B cell (primary cell): ENCODE measurements around the gene UNC13C. TPM values are rescaled to one million over a fixed set of nuclear protein-coding genes. Genes with fewer than 3 reads are reported as not detected.

Experiments
- ATAC-seq: fragments of 200-7000 bp; cut with Tn5 transposase; one replicate; pipeline ENCODE4 v1.10.0; 2021; ENCODE audit warnings: low read depth, mild to moderate bottlenecking, moderate number of reproducible peaks, moderate library complexity
- CTCF ChIA-PET: fragments of 350-600 bp; sonication (Branson Sonifier 250); formaldehyde crosslinking; loops from one replicate; lab custom pipeline; 2021; ENCODE audit warnings: antibody characterized with exemption, inconsistent platforms; lab: Charles Lee
- POLR2A ChIA-PET: fragments of 350-600 bp; sonication (Branson Sonifier 250); formaldehyde crosslinking; loops from one replicate; lab custom pipeline; 2021; ENCODE audit warnings: antibody characterized with exemption; lab: Charles Lee
- DNase-seq: peaks from one replicate; pipeline ENCODE4 v3.0.0; 2013
- H2AFZ ChIP-seq: 2 replicates; pipeline ENCODE4 v1.6.1; 2012; ENCODE audit warnings: mild to moderate bottlenecking, low read depth, low read length; ENCODE audit not compliant: insufficient read depth, poor library complexity, severe bottlenecking
- H3K27ac ChIP-seq, 2 donors: 1 replicate in 1 of 2; 2 replicates in 1 of 2; pipeline ENCODE4 v1.5.1; 2012 to 2013; ENCODE audit warnings: low read length in 2 of 2, mild to moderate bottlenecking in 2 of 2, moderate library complexity in 1 of 2
- H3K27me3 ChIP-seq, 4 experiments: fragments of 200-600 bp in 1 of 4; sonication (generic) in 1 of 4; replicated peaks in 1 of 4; 1 replicate in 2 of 4; 2 replicates in 2 of 4; pipeline versions ENCODE4 v1.6.1 to v1.7.0; 2013 to 2016; ENCODE audit warnings: low read length in 3 of 4, mild to moderate bottlenecking in 2 of 4, mixed read lengths in 1 of 4, moderate library complexity in 1 of 4; ENCODE audit not compliant: insufficient read depth in 4 of 4, control insufficient read depth in 3 of 4; ENCODE audit errors: control extremely low read depth in 1 of 4
- H3K36me3 ChIP-seq, 2 experiments: replicated peaks in 1 of 2; 1 replicate in 1 of 2; 2 replicates in 1 of 2; pipeline versions ENCODE4 v1.6.1 to v1.7.1; 2013; ENCODE audit warnings: low read length in 1 of 2; ENCODE audit not compliant: insufficient read depth in 2 of 2, control insufficient read depth in 1 of 2; ENCODE audit errors: control extremely low read depth in 1 of 2, extremely low read depth in 1 of 2
- H3K4me1 ChIP-seq, 2 donors: fragments of 200-600 bp in 1 of 2; sonication (generic) in 1 of 2; 1 replicate in 1 of 2; 2 replicates in 1 of 2; pipeline versions ENCODE4 v1.5.1 to v1.6.1; 2013 to 2017; ENCODE audit warnings: low read length in 2 of 2; ENCODE audit not compliant: control insufficient read depth in 2 of 2, insufficient read depth in 2 of 2
- H3K4me2 ChIP-seq: replicated peaks from 2 replicates; pipeline ENCODE3; 2012; ENCODE audit warnings: mild to moderate bottlenecking, low read depth, low read length; ENCODE audit not compliant: poor library complexity, severe bottlenecking
- H3K4me3 ChIP-seq, 5 experiments: fragments of 200-600 bp in 1 of 5; sonication (generic) in 1 of 5; 1 replicate in 3 of 5; 2 replicates in 2 of 5; pipeline versions ENCODE4 v1.5.1 to v1.7.0; 2011 to 2016; ENCODE audit warnings: low read length in 4 of 5, mild to moderate bottlenecking in 4 of 5, low read depth in 2 of 5, control low read depth in 1 of 5, moderate library complexity in 1 of 5; ENCODE audit not compliant: insufficient read depth in 1 of 5; ENCODE audit errors: control extremely low read depth in 1 of 5, extremely low read depth in 1 of 5
- H3K79me2 ChIP-seq: fragments of 200-600 bp; sonication (generic); one replicate; pipeline ENCODE4 v1.6.0; 2016; ENCODE audit warnings: low read length; ENCODE audit not compliant: control insufficient read depth, insufficient read depth
- H3K9ac ChIP-seq: fragments of 200-600 bp; sonication (generic); 2 replicates; pipeline ENCODE4 v1.6.1; 2017; ENCODE audit warnings: mild to moderate bottlenecking, low read length, moderate library complexity
- H3K9me3 ChIP-seq, 3 donors: one replicate each; pipeline versions ENCODE4 v1.6.1 to v1.7.1; 2013; ENCODE audit warnings: low read length in 2 of 3; ENCODE audit not compliant: control insufficient read depth in 2 of 3, insufficient read depth in 1 of 3; ENCODE audit errors: control extremely low read depth in 1 of 3
- H4K20me1 ChIP-seq: 2 replicates; pipeline ENCODE4 v1.6.0; 2012; ENCODE audit warnings: mild to moderate bottlenecking, low read length; ENCODE audit not compliant: insufficient read depth, control insufficient read depth, poor library complexity, severe bottlenecking
- H3K27ac Mint-ChIP-seq: one replicate; pipeline ENCODE4 v1.8.0; 2021; ENCODE audit warnings: mixed read lengths
- H3K27me3 Mint-ChIP-seq: one replicate; pipeline ENCODE4 v1.8.0; 2021; ENCODE audit warnings: mixed read lengths
- H3K4me1 Mint-ChIP-seq: one replicate; pipeline ENCODE4 v1.8.0; 2021; ENCODE audit warnings: mixed read lengths
- H3K4me3 Mint-ChIP-seq: one replicate; pipeline ENCODE4 v1.8.0; 2021; ENCODE audit warnings: mixed read lengths
- H3K9me3 Mint-ChIP-seq: one replicate; pipeline ENCODE4 v1.8.0; 2022; ENCODE audit warnings: mixed read lengths; ENCODE audit not compliant: insufficient read depth
- EZH2 ChIP-seq: IDR thresholded peaks from 2 replicates; pipeline ENCODE4 v1.6.1; 2012; ENCODE audit warnings: borderline replicate concordance, low read depth, mild to moderate bottlenecking, moderate library complexity, low read length; ENCODE audit not compliant: insufficient read depth, poor library complexity, severe bottlenecking
- WGBS: methylation state at CpG from one replicate; pipeline ENCODE4 v1.1.5; 2013; ENCODE audit warnings: missing lambda C conversion rate; ENCODE audit not compliant: insufficient coverage; 5-methylcytosine and 5-hydroxymethylcytosine counted together
- intact Hi-C: fragments of 100-400 bp; cut with micrococcal nuclease; formaldehyde crosslinking; loops from one replicate; pipeline ENCODE4 v1.10.0; 2022
- polyA plus RNA-seq: library from polyadenylated mRNA; depleted of rRNA; stranded (reverse); fragments of >200 nt; gene quantifications from 2 replicates; pipeline ENCODE4 v1.2.3, GENCODE V29; 2012
- total RNA-seq, 2 donors: library from RNA; stranded (reverse); fragments of 120-200 nt in 1 of 2; gene quantifications; 1 replicate in 1 of 2; 2 replicates in 1 of 2; pipeline versions ENCODE4 v1.2.3 to v1.2.4, GENCODE V29; 2013 to 2022
- TF ChIP-seq, protein P1 (sequence below): fragments of 200-600 bp; IDR thresholded peaks from one replicate; pipeline ENCODE4 v1.8.0; 2022; ENCODE audit warnings: antibody characterized with exemption, mild to moderate bottlenecking

The UNC13C gene
- total and polyA plus RNA-seq, 2 donors (not counting 1 experiment from before 2014, with no cell fraction given): not detected

DNA sequence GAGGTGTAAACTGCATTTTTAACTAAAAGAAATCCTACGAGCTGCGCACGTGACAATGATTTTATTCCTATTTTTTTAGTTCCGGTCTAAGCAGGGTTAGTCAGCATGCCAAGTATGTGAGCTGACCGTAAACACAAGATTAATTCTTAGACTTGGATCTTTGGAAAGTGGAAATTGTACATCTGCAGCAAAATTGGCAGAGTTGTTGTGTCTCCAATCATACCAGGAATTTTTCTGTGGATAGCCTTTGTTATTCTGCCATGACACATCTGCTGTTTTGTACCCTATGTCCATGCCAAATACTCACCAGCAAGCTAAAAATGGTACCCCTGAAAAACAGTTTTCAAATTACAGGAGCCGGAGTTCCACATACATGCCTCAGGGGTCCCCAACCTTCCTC is 562.5 kb downstream of the UNC13C start:
- Histone ChIP-seq H3K9ac (no peak overlapping the region), H3K4me2 (no peak overlapping the region), H2AFZ (no peak overlapping the region), H3K36me3 (no peaks in the 10 kb centered on the region), H3K79me2 (no peaks in the 10 kb centered on the region), H3K27me3 (no peaks in the 10 kb centered on the region), H4K20me1 (no peaks in the 10 kb centered on the region), H3K4me1 (no peaks in the 10 kb centered on the region), H3K4me3 (no peak overlapping the region), H3K9me3 (peaks cover 0 to 1% (median 0%) of the 10 kb centered on the region in 3 donors), H3K27ac (no peak overlapping the region)
- TF ChIP-seq EZH2: no peak
- TF ChIP-seq, protein P1, sequence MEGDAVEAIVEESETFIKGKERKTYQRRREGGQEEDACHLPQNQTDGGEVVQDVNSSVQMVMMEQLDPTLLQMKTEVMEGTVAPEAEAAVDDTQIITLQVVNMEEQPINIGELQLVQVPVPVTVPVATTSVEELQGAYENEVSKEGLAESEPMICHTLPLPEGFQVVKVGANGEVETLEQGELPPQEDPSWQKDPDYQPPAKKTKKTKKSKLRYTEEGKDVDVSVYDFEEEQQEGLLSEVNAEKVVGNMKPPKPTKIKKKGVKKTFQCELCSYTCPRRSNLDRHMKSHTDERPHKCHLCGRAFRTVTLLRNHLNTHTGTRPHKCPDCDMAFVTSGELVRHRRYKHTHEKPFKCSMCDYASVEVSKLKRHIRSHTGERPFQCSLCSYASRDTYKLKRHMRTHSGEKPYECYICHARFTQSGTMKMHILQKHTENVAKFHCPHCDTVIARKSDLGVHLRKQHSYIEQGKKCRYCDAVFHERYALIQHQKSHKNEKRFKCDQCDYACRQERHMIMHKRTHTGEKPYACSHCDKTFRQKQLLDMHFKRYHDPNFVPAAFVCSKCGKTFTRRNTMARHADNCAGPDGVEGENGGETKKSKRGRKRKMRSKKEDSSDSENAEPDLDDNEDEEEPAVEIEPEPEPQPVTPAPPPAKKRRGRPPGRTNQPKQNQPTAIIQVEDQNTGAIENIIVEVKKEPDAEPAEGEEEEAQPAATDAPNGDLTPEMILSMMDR: no peak
- no peak overlapping the region for H3K4me3 Mint-ChIP-seq
- no peak overlapping the region for H3K27ac Mint-ChIP-seq
- ChIA-PET CTCF (no interaction called here), POLR2A (no interaction called here)
- H3K4me1 Mint-ChIP-seq: no peaks in the 10 kb centered on the region
- H3K27me3 Mint-ChIP-seq: no peaks in the 10 kb centered on the region
- intact Hi-C loops: no loop called here
- WGBS: 100% methylated on average over 1 of the region's 6 CpGs
- ATAC-seq (no peak), DNase-seq (no peak)
- H3K9me3 Mint-ChIP-seq: peaks cover 11% of the 10 kb centered on the region

DNA sequence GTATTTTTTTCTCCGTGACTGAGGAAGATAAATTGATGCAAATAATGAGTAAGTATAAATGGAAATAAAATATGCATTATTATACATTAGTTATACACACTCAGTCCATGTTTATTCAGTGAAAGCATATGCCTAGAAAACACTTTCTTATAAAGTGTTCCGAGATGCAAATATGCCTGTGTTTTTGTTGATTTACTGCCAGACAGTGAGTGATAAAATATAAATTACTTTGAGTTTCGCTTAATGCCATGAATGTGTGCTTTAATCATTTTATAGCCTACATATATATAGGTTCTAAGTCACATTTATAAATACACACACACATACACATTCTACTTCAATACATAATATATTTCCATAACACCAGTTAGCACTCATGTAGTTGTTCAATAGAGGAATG is 569.2 kb downstream of the UNC13C start:
- POLR2A ChIA-PET: no interaction called here
- peaks cover 7% of the 10 kb centered on the region for H3K9me3 Mint-ChIP-seq
- H3K4me3 Mint-ChIP-seq: no peak overlapping the region
- H4K20me1 ChIP-seq: no peaks in the 10 kb centered on the region
- DNase-seq: no peak
- H3K9me3 ChIP-seq: no peaks in the 10 kb centered on the region
- no peak overlapping the region for H3K27ac Mint-ChIP-seq
- no peak overlapping the region for H3K4me2 ChIP-seq
- CTCF ChIA-PET: no interaction called here
- H3K27ac ChIP-seq: no peak overlapping the region
- H3K79me2 ChIP-seq: no peaks in the 10 kb centered on the region
- TF ChIP-seq EZH2: no peak
- H3K27me3 Mint-ChIP-seq: no peaks in the 10 kb centered on the region
- no peaks in the 10 kb centered on the region for H3K4me1 ChIP-seq
- no peak for ATAC-seq
- H3K36me3 ChIP-seq: no peaks in the 10 kb centered on the region
- H3K4me3 ChIP-seq: no peak overlapping the region
- no peaks in the 10 kb centered on the region for H3K27me3 ChIP-seq
- no CpG with 5 or more reads among the region's 3 CpGs for WGBS
- no peak overlapping the region for H2AFZ ChIP-seq
- intact Hi-C loops: no loop called here
- no peaks in the 10 kb centered on the region for H3K4me1 Mint-ChIP-seq
- no peak overlapping the region for H3K9ac ChIP-seq
